Tibial nerve (tissue), 4 donors: Measurements from ENCODE around the gene EXOSC7. TPM values are rescaled to one million over a fixed set of nuclear protein-coding genes. Genes with fewer than 3 reads are reported as not detected.
A peak's percentile ranks its signal among the peaks of the same experiment; 100 is the strongest.

Experiments used
- DNase-seq, 2 donors: peaks; one replicate each; pipeline ENCODE4 v3.0.0-alpha.2; 2019; ENCODE audit warnings: low spot score in 2 of 2
- H3K27ac ChIP-seq, 4 donors: fragments of 200-600 bp; sonication (generic) in 3 of 4; one replicate each; pipeline ENCODE4 v1.5.1; 2017 to 2019; ENCODE audit warnings: mild to moderate bottlenecking in 1 of 4
- H3K27me3 ChIP-seq, 2 donors: fragments of 200-600 bp; sonication (generic) in 1 of 2; one replicate each; pipeline versions ENCODE4 v1.5.1 to v1.6.0; 2017 to 2019
- H3K36me3 ChIP-seq, 3 donors: fragments of 200-600 bp; sonication (generic); one replicate each; pipeline ENCODE4 v1.5.1; 2018 to 2019
- H3K4me1 ChIP-seq, 4 donors: fragments of 200-600 bp; sonication (generic) in 3 of 4; one replicate each; pipeline ENCODE4 v1.5.1; 2017 to 2019
- H3K4me3 ChIP-seq, 4 donors: fragments of 200-600 bp; sonication (generic) in 3 of 4; one replicate each; pipeline ENCODE4 v1.5.1; 2017 to 2019; ENCODE audit warnings: mild to moderate bottlenecking in 1 of 4, moderate library complexity in 1 of 4
- H3K9me3 ChIP-seq, 4 donors: fragments of 200-600 bp; sonication (generic) in 3 of 4; one replicate each; pipeline ENCODE4 v1.5.1; 2017 to 2019
- EP300 ChIP-seq, 2 donors: sonication (generic); formaldehyde crosslinking; IDR thresholded peaks; one replicate each; pipeline ENCODE4 v1.6.1; 2017; ENCODE audit warnings: antibody characterized with exemption in 2 of 2, mild to moderate bottlenecking in 1 of 2
- POLR2A ChIP-seq, 2 donors: fragments of 450-650 bp; IDR thresholded peaks; one replicate each; pipeline ENCODE4 v1.6.1; 2017; ENCODE audit warnings: antibody characterized with exemption in 2 of 2, mild to moderate bottlenecking in 2 of 2, moderate library complexity in 2 of 2
- WGBS, 2 donors: methylation state at CpG; one replicate each; pipeline ENCODE4 v1.1.5; 2018; 5-methylcytosine and 5-hydroxymethylcytosine counted together
- total RNA-seq, 4 donors: library from RNA; depleted of rRNA; stranded (reverse); fragments of >200 nt; gene quantifications; one replicate each; pipeline ENCODE4 v1.1.0, GENCODE V29; 2016
- TF ChIP-seq, protein P1 (sequence below), 5 experiments: fragments of 200-600 bp in 3 of 5; fragments of 450-650 bp in 2 of 5; sonication (generic) in 3 of 5; IDR thresholded peaks; one replicate each; pipeline ENCODE4 v1.5.1; 2016 to 2019; ENCODE audit warnings: antibody characterized with exemption in 5 of 5, mild to moderate bottlenecking in 3 of 5, moderate library complexity in 2 of 5

EXOSC7 gene
- total RNA-seq, 4 donors from 2014 or later = 48.3 to 67.7 (median 64.2) TPM

DNA sequence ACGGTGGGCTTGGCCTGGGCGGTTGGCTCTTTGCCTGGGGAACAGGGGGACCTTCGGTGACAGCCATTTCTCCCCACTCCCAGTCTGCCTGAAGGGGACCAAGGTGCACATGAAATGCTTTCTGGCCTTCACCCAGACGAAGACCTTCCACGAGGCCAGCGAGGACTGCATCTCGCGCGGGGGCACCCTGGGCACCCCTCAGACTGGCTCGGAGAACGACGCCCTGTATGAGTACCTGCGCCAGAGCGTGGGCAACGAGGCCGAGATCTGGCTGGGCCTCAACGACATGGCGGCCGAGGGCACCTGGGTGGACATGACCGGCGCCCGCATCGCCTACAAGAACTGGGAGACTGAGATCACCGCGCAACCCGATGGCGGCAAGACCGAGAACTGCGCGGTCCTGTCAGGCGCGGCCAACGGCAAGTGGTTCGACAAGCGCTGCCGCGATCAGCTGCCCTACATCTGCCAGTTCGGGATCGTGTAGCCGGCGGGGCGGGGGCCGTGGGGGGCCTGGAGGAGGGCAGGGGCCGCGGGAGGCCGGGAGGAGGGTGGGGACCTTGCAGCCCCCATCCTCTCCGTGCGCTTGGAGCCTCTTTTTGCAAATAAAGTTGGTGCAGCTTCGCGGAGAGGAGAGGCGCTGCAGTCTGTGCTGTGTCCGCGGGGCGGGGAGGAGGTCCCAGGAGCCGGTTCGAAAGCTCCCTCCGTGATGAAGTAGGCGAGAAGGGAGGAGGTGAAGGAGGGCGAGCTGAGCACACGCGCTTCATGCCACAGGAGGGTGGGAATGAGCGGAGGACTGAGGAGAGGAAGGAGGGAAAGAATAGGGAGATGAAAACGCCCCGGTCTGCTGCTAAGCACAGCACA is 59.6 kb downstream of the EXOSC7 start:
- no peak for TF ChIP-seq POLR2A (IDR thresholded peaks at IDR 0.05)
- TF ChIP-seq, protein P1, sequence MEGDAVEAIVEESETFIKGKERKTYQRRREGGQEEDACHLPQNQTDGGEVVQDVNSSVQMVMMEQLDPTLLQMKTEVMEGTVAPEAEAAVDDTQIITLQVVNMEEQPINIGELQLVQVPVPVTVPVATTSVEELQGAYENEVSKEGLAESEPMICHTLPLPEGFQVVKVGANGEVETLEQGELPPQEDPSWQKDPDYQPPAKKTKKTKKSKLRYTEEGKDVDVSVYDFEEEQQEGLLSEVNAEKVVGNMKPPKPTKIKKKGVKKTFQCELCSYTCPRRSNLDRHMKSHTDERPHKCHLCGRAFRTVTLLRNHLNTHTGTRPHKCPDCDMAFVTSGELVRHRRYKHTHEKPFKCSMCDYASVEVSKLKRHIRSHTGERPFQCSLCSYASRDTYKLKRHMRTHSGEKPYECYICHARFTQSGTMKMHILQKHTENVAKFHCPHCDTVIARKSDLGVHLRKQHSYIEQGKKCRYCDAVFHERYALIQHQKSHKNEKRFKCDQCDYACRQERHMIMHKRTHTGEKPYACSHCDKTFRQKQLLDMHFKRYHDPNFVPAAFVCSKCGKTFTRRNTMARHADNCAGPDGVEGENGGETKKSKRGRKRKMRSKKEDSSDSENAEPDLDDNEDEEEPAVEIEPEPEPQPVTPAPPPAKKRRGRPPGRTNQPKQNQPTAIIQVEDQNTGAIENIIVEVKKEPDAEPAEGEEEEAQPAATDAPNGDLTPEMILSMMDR (IDR thresholded peaks at IDR 0.05) = peak in 1 of 5 experiments; percentile 30
- no peak for DNase-seq
- Histone ChIP-seq H3K9me3 (no peaks in the 10 kb centered on the region), H3K4me3 (peak overlapping the region in 3 of 4 donors; percentile 30 to 35 (median 32)), H3K27ac (peak overlapping the region; percentile 0 to 84 (median 60)), H3K27me3 (no peaks in the 10 kb centered on the region), H3K36me3 (peaks cover 0 to 21% (median 0%) of the 10 kb centered on the region in 3 donors), H3K4me1 (peaks cover 0 to 52% (median 27%) of the 10 kb centered on the region in 4 donors)
- 27 to 35% methylated on average over 16 to 38 of the region's 64 CpGs for WGBS, 2 donors

DNA sequence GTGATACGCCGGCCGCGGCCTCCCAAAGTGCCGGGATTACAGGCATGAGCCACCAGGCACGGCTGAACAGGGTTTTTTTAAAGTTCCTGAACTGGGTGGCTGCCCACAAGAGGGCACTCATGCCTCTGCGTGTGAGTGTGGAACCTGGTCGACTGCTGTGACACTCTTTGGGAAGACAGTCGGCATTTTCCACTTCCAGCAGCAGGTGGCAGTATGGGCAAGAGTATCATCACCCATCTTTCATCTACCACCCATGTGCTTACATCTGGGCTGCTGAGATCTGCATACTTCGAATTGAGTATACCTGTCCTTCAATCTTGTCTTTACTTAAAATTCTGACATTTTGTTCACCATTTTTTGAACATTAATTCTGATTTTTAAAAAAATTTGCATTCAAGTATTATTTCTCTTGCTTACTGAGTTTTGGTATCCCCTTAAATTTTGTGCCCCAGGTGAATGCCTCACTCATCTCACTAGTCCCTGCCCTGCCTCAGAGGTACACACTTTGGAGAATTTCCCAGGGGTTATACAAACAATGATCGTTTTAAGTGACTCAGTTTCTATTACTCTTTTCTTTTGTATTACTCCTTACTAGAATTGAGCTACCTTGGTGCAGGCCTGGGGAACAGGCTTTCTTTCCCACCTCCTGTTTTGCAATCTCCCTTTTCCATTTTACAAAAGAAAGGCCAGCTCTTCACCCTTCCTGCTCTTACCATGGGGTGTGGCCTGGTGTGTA is 61.8 kb downstream of the EXOSC7 start:
- H3K36me3 ChIP-seq = peaks cover 0 to 3% (median 0%) of the 10 kb centered on the region in 3 donors
- no peaks in the 10 kb centered on the region for H3K27me3 ChIP-seq
- TF ChIP-seq EP300 (IDR thresholded peaks at IDR 0.05) (peak in 1 of 2 donors; percentile 45), POLR2A (IDR thresholded peaks at IDR 0.05) (no peak)
- TF ChIP-seq, protein P1 (IDR thresholded peaks at IDR 0.05) = peak; percentile 88 to 95 (median 91)
- WGBS, 2 donors = 6 to 16% methylated on average over 11 of the region's 11 CpGs
- no peaks in the 10 kb centered on the region for H3K9me3 ChIP-seq
- H3K4me3 ChIP-seq = no peak overlapping the region
- peak overlapping the region in 2 of 4 donors; percentile 82 to 84 for H3K27ac ChIP-seq
- DNase-seq = peak; percentile 96 to 99
- H3K4me1 ChIP-seq = peaks cover 0 to 56% (median 27%) of the 10 kb centered on the region in 4 donors

DNA sequence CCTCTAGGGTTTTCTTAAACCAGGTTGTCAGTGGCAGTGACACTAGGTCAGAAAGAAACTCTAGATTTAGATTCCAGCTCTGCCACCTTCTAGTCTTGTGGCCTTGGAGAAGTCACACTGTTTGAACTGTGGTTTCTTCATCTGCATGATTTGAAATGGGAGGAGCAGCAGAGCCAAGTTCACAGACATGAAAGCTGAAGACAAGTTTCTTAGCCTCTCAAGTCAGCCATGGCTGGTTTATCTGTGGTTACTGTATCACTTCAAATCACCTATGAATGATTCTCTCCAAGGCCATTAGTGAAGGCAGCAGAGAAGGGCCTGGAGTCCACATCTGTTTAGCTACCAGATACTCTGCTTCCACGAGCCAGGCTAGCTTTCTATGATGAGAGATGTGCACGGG is 65.6 kb downstream of the EXOSC7 start:
- no peak overlapping the region for H3K4me3 ChIP-seq
- H3K4me1 ChIP-seq = peaks cover 0 to 29% (median 7%) of the 10 kb centered on the region in 4 donors
- H3K27ac ChIP-seq = no peak overlapping the region
- H3K9me3 ChIP-seq = no peaks in the 10 kb centered on the region
- no peak for DNase-seq
- TF ChIP-seq EP300 (IDR thresholded peaks at IDR 0.05) (no peak), POLR2A (IDR thresholded peaks at IDR 0.05) (no peak)
- TF ChIP-seq, protein P1 (IDR thresholded peaks at IDR 0.05) = no peak
- WGBS, 2 donors = 59 to 78% methylated on average over 2 of the region's 2 CpGs
- H3K27me3 ChIP-seq = no peaks in the 10 kb centered on the region
- H3K36me3 ChIP-seq = no peaks in the 10 kb centered on the region

DNA sequence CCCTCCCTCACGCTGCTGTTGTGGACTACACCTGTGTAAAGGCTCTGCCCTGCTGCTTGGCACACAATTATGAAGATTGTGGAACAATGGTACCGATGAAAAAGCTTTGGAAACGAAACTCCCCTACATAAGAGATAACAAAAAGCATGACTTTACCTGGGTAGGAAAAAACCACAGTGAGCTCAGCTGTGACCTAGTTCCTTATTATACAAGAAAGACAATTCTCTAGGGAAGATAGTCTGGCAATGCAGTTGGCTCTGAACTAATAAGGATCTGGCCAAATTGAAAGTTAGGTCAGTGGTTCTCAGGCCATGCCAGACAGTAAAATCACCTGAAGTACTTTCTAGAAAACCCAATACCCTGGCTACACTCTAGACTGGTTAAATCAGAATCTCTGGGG is 66.1 kb downstream of the EXOSC7 start:
- Histone ChIP-seq H3K27me3 (no peaks in the 10 kb centered on the region), H3K4me3 (no peak overlapping the region), H3K4me1 (peaks cover 0 to 24% (median 4%) of the 10 kb centered on the region in 4 donors), H3K36me3 (no peaks in the 10 kb centered on the region), H3K9me3 (no peaks in the 10 kb centered on the region), H3K27ac (no peak overlapping the region)
- TF ChIP-seq, protein P1 (IDR thresholded peaks at IDR 0.05) = no peak
- TF ChIP-seq EP300 (IDR thresholded peaks at IDR 0.05) (no peak), POLR2A (IDR thresholded peaks at IDR 0.05) (no peak)
- DNase-seq = no peak
- WGBS, 2 donors = 78 to 89% methylated on average over 3 of the region's 3 CpGs
